Retinal pigment epithelial cell (primary cell): ENCODE results near the gene USP2.

Experiments
- DNase-seq: peaks from one replicate; pipeline ENCODE4 v3.0.0-alpha.2; 2010; ENCODE audit warnings: low read depth
- H3K4me3 ChIP-seq: 2 replicates; pipeline ENCODE4 v1.5.1; 2011; ENCODE audit warnings: mild to moderate bottlenecking, low read length, control low read depth, moderate library complexity
- CTCF ChIP-seq: conservative IDR thresholded peaks from 2 replicates; pipeline ENCODE4 v1.5.1; 2011; ENCODE audit warnings: low read depth, low read length, control low read depth, inconsistent platforms

USP2 gene

GRCh38 chr11:119315131-119316015 is 66.1 kb downstream of the USP2 start:
- no peak for DNase-seq
- peak overlapping the region; percentile 69 for H3K4me3 ChIP-seq
- TF ChIP-seq CTCF: peak; percentile 4

GRCh38 chr11:119314726-119315125 is 66.8 kb downstream of the USP2 start:
- TF ChIP-seq CTCF: no peak
- H3K4me3 ChIP-seq: no peak overlapping the region
- no peak for DNase-seq

- no peak for TF ChIP-seq CTCF
- no peak overlapping the region for H3K4me3 ChIP-seq
- no peak for DNase-seq
These were observed 70.8 kb downstream of the USP2 start for GRCh38 chr11:119310682-119311052.

GRCh38 chr11:119309953-119310681 is 71.4 kb downstream of the USP2 start:
- H3K4me3 ChIP-seq: no peak overlapping the region
- no peak for TF ChIP-seq CTCF
- no peak for DNase-seq

- no peak for DNase-seq
These were observed 72.1 kb downstream of the USP2 start for GRCh38 chr11:119309411-119309810.

GRCh38 chr11:119307974-119308373 is 73.5 kb downstream of the USP2 start:
- no peak for DNase-seq
- no peak overlapping the region for H3K4me3 ChIP-seq
- TF ChIP-seq CTCF: no peak

More at GRCh38 chr11:119309411-119309810, 72.1 kb downstream of the USP2 start:
- no peak overlapping the region for H3K4me3 ChIP-seq
- TF ChIP-seq CTCF: no peak
